Prostate gland (tissue), 2 donors: ENCODE results near the gene JADE1. TPM values are rescaled to one million over a fixed set of nuclear protein-coding genes. Genes with fewer than 3 reads are reported as not detected.
A peak's percentile ranks its signal among the peaks of the same experiment; 100 is the strongest.

Source experiments
- DNase-seq: peaks from one replicate; pipeline ENCODE4 v3.0.0-alpha.2; 2019; ENCODE audit warnings: low spot score
- H3K27ac ChIP-seq, 2 donors: fragments of 200-600 bp; sonication (generic); 2 replicates each; pipeline ENCODE4 v1.5.1; 2017 to 2019
- H3K27me3 ChIP-seq: fragments of 200-600 bp; sonication (generic); replicated peaks from 2 replicates; pipeline ENCODE4 v1.5.1; 2019; ENCODE audit not compliant: insufficient read depth
- H3K36me3 ChIP-seq, 2 donors: fragments of 200-600 bp; sonication (generic); 1 replicate in 1 of 2; 2 replicates in 1 of 2; pipeline versions ENCODE4 v1.5.1 to v1.8.1; 2017 to 2019
- H3K4me1 ChIP-seq: fragments of 200-600 bp; sonication (generic); replicated peaks from 2 replicates; pipeline ENCODE4 v1.5.1; 2019
- H3K4me3 ChIP-seq, 2 donors: fragments of 200-600 bp; sonication (generic); 2 replicates each; pipeline ENCODE4 v1.5.1; 2017 to 2019
- H3K9me3 ChIP-seq: fragments of 200-600 bp; sonication (generic); 2 replicates; pipeline ENCODE4 v1.5.1; 2017
- POLR2A ChIP-seq: fragments of 450-650 bp; IDR thresholded peaks from one replicate; pipeline ENCODE4 v1.6.1; 2016; ENCODE audit warnings: antibody characterized with exemption, mild to moderate bottlenecking
- POLR2AphosphoS5 ChIP-seq: sonication (generic); formaldehyde crosslinking; IDR thresholded peaks from one replicate; pipeline ENCODE4 v1.6.1; 2017; ENCODE audit warnings: antibody characterized with exemption
- WGBS: methylation state at CpG from one replicate; pipeline ENCODE4 v1.1.5; 2018; 5-methylcytosine and 5-hydroxymethylcytosine counted together
- intact Hi-C: fragments of 100-400 bp; cut with DNase I; formaldehyde crosslinking; loops from one replicate; pipeline ENCODE4 v1.14.2; 2022
- total RNA-seq, 2 donors: library from RNA; depleted of rRNA; stranded (reverse); fragments of >200 nt; gene quantifications; one replicate each; pipeline ENCODE4 v1.1.0, GENCODE V29; 2016
- TF ChIP-seq, protein P1 (sequence below), 4 experiments: fragments of 200-600 bp in 2 of 4; fragments of 450-650 bp in 2 of 4; sonication (generic) in 2 of 4; IDR thresholded peaks; 1 replicate in 3 of 4; 2 replicates in 1 of 4; pipeline ENCODE4 v1.5.1; 2016 to 2019; ENCODE audit warnings: antibody characterized with exemption in 4 of 4, mild to moderate bottlenecking in 2 of 4, moderate library complexity in 2 of 4

Gene JADE1
- total RNA-seq, 2 donors from 2014 or later: 31.6 to 33.9 TPM

GRCh38 chr4:128847082-128847724 lies 37.7 kb downstream of the JADE1 start:
- Histone ChIP-seq H3K27me3 (no peaks in the 10 kb centered on the region), H3K36me3 (peaks cover 0 to 3% of the 10 kb centered on the region in 2 donors), H3K9me3 (no peaks in the 10 kb centered on the region), H3K4me3 (no peak overlapping the region), H3K4me1 (peaks cover 19% of the 10 kb centered on the region), H3K27ac (no peak overlapping the region)
- 82% methylated on average over 7 of the region's 7 CpGs for WGBS
- peak; percentile 12 for DNase-seq
- intact Hi-C loops: no loop called here
- TF ChIP-seq POLR2AphosphoS5 (peak; percentile 62), POLR2A (no peak)

DNA sequence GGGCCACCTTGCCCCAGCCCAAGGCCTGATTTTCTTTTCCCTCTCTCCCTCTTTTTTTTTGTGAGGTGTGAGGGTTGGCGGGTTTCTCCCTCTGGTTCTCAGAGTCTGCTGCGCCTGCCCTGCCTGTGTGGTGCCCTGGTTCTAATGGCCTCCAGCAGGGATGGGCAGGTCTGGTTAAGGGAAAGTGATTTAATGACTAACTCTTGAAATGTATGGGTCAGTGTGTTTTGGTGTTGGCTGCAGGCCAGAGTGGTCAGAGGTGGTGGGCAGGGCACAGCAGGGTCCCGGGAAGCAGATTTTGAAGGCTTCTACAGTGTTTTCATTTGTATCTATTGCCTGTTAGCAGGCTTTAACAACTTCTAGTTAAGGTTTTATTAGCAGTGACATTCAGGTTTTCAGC lies 39.0 kb downstream of the JADE1 start:
- H3K36me3 ChIP-seq: peaks cover 2 to 3% of the 10 kb centered on the region in 2 donors
- intact Hi-C loops: no loop called here
- no peaks in the 10 kb centered on the region for H3K27me3 ChIP-seq
- H3K27ac ChIP-seq: no peak overlapping the region
- H3K4me3 ChIP-seq: no peak overlapping the region
- TF ChIP-seq, protein P1, sequence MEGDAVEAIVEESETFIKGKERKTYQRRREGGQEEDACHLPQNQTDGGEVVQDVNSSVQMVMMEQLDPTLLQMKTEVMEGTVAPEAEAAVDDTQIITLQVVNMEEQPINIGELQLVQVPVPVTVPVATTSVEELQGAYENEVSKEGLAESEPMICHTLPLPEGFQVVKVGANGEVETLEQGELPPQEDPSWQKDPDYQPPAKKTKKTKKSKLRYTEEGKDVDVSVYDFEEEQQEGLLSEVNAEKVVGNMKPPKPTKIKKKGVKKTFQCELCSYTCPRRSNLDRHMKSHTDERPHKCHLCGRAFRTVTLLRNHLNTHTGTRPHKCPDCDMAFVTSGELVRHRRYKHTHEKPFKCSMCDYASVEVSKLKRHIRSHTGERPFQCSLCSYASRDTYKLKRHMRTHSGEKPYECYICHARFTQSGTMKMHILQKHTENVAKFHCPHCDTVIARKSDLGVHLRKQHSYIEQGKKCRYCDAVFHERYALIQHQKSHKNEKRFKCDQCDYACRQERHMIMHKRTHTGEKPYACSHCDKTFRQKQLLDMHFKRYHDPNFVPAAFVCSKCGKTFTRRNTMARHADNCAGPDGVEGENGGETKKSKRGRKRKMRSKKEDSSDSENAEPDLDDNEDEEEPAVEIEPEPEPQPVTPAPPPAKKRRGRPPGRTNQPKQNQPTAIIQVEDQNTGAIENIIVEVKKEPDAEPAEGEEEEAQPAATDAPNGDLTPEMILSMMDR (IDR thresholded peaks at IDR 0.05): no peak
- TF ChIP-seq POLR2A (no peak), POLR2AphosphoS5 (no peak)
- H3K4me1 ChIP-seq: peaks cover 19% of the 10 kb centered on the region
- no peak for DNase-seq
- no peaks in the 10 kb centered on the region for H3K9me3 ChIP-seq
- WGBS: 96% methylated on average over 3 of the region's 3 CpGs

GRCh38 chr4:128850252-128850651 lies 40.8 kb downstream of the JADE1 start:
- Histone ChIP-seq H3K36me3 (peaks cover 3 to 5% of the 10 kb centered on the region in 2 donors), H3K4me3 (no peak overlapping the region), H3K4me1 (peaks cover 4% of the 10 kb centered on the region), H3K9me3 (no peaks in the 10 kb centered on the region), H3K27ac (no peak overlapping the region), H3K27me3 (no peaks in the 10 kb centered on the region)
- no peak for DNase-seq
- intact Hi-C loops: no loop called here
- WGBS: 100% methylated on average over 4 of the region's 4 CpGs
- TF ChIP-seq POLR2A (no peak), POLR2AphosphoS5 (no peak)
- TF ChIP-seq, protein P1 (IDR thresholded peaks at IDR 0.05): no peak

DNA sequence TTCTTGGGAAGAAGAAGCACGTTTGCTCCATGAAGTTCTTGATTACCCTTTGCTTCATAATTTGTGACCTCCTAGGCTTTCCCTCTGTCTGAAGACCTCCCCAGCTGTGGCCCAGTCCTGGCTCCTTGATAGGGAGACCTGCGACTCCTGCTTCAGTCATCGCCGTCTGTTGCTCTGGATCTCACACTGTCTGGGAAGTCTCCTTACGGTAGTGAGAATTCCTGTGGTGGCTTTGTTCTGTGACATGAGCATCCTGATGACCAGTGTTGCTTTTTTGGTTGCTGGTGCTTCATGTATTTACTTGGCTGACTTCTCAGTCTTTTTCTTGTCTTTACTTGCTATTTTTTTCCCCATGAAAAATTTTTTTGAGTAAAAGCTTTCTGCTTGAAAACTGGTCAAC lies 44.2 kb downstream of the JADE1 start:
- no peaks in the 10 kb centered on the region for H3K27me3 ChIP-seq
- WGBS: 92% methylated on average over 5 of the region's 5 CpGs
- H3K27ac ChIP-seq: no peak overlapping the region
- no peaks in the 10 kb centered on the region for H3K9me3 ChIP-seq
- no peak overlapping the region for H3K4me3 ChIP-seq
- intact Hi-C loops: no loop called here
- no peak for DNase-seq
- no peaks in the 10 kb centered on the region for H3K4me1 ChIP-seq
- TF ChIP-seq POLR2AphosphoS5 (no peak), POLR2A (no peak)
- TF ChIP-seq, protein P1 (IDR thresholded peaks at IDR 0.05): no peak
- H3K36me3 ChIP-seq: peaks cover 5 to 12% of the 10 kb centered on the region in 2 donors

DNA sequence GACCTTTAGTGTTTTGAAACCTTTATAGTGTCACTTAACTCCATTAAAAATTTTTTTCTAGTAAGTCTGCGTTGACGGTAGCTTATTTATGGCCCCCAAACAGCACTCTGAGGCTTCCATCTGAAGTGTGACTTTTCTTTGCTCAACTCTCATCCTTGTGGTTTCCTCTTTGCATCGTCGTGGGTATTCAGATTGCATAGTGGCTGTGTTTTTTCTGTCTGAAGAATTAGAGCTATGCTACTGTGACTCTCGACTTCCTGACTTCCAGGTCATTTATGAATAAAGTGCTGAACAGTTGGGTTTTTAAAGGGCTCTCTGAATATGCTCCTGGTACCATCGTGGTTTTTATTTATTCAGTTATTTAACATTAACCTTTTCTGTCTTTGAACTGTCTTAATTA lies 44.9 kb downstream of the JADE1 start:
- intact Hi-C loops: no loop called here
- 61% methylated on average over 6 of the region's 6 CpGs for WGBS

More for the DNA sequence above, 44.9 kb downstream of the JADE1 start:
- H3K27ac ChIP-seq: no peak overlapping the region
- H3K9me3 ChIP-seq: no peaks in the 10 kb centered on the region
- no peak for DNase-seq
- no peak overlapping the region for H3K4me3 ChIP-seq
- peaks cover 5 to 12% of the 10 kb centered on the region in 2 donors for H3K36me3 ChIP-seq
- H3K27me3 ChIP-seq: no peaks in the 10 kb centered on the region
- TF ChIP-seq POLR2AphosphoS5: no peak
- TF ChIP-seq, protein P1 (IDR thresholded peaks at IDR 0.05): no peak
- TF ChIP-seq POLR2A: no peak
- no peaks in the 10 kb centered on the region for H3K4me1 ChIP-seq
